Adrenal gland (tissue), 12 donors: Measurements from ENCODE around the gene INAFM2. TPM values are rescaled to one million over a fixed set of nuclear protein-coding genes. Genes with fewer than 3 reads are reported as not detected.

Experiments used
- DNase-seq, 7 donors: peaks; one replicate each; pipeline ENCODE4 v3.0.0-alpha.2; 2019 to 2020
- H3K27ac ChIP-seq, 5 donors: fragments of 200-600 bp; sonication (generic) in 4 of 5; 1 replicate in 3 of 5; 2 replicates in 2 of 5; pipeline versions ENCODE4 v1.5.1 to v1.8.0; 2016 to 2020; ENCODE audit warnings: mild to moderate bottlenecking in 1 of 5
- H3K27me3 ChIP-seq: fragments of 200-600 bp; 2 replicates; pipeline ENCODE4 v1.8.0; 2021
- H3K36me3 ChIP-seq, 2 donors: fragments of 200-600 bp; replicated peaks in 1 of 2; 1 replicate in 1 of 2; 2 replicates in 1 of 2; pipeline versions ENCODE4 v1.5.1 to v1.8.0; 2018 to 2022
- H3K4me1 ChIP-seq, 2 donors: fragments of 200-600 bp; replicated peaks in 1 of 2; 1 replicate in 1 of 2; 2 replicates in 1 of 2; pipeline versions ENCODE4 v1.5.1 to v1.8.0; 2018 to 2021
- H3K4me3 ChIP-seq, 4 donors: fragments of 200-600 bp; sonication (generic) in 3 of 4; one replicate each; pipeline ENCODE4 v1.5.1; 2016 to 2018
- H3K9me3 ChIP-seq, 3 donors: fragments of 200-600 bp; sonication (generic) in 1 of 3; replicated peaks in 1 of 3; 1 replicate in 2 of 3; 2 replicates in 1 of 3; pipeline versions ENCODE4 v1.5.1 to v1.8.0; 2016 to 2021
- POLR2A ChIP-seq, 2 donors: fragments of 450-650 bp; IDR thresholded peaks; one replicate each; pipeline ENCODE4 v1.6.1; 2017; ENCODE audit warnings: antibody characterized with exemption in 2 of 2, mild to moderate bottlenecking in 2 of 2, moderate library complexity in 1 of 2
- WGBS, 4 donors: extraction: QIAGEN DNeasy Blood & Tissue Kit in 2 of 4; methylation state at CpG; one replicate each; pipeline versions ENCODE4 v1.1.5 to v1.1.7; 2013 to 2017; 5-methylcytosine and 5-hydroxymethylcytosine counted together
- intact Hi-C, 2 donors: fragments of 100-400 bp; cut with DNase I; formaldehyde crosslinking; loops; one replicate each; pipeline versions ENCODE4 v1.14.1 to v1.15.0; 2022 to 2023
- polyA plus RNA-seq, 3 donors: library from polyadenylated mRNA; stranded (reverse); fragments of 200-250 nt in 2 of 3; fragments of 350-450 nt in 1 of 3; fragmentation: Illumina TruSeq in 1 of 3; extraction: RNeasy Lipid Tissue Mini Kit (QIAGEN cat#74804) in 1 of 3; gene quantifications; one replicate each; pipeline ENCODE4 v1.2.3, GENCODE V29; 2013 to 2014
- total RNA-seq, 9 donors: library from RNA; depleted of rRNA in 4 of 9; stranded (reverse); fragments of >200 nt in 4 of 9; fragments of 120-200 nt in 1 of 9; fragmentation: NEBNext Ultra II Directional in 1 of 9; extraction: Animal tissue kit (Norgen Biotek cat#: 25700) in 1 of 9; gene quantifications; one replicate each; pipeline versions ENCODE4 v1.1.0 to v1.2.4, GENCODE V29; 2013 to 2023
- TF ChIP-seq, protein P1 (sequence below), 6 experiments: fragments of 450-650 bp in 4 of 6; fragments of 200-600 bp in 2 of 6; sonication (generic) in 1 of 6; IDR thresholded peaks; 1 replicate in 5 of 6; 2 replicates in 1 of 6; pipeline versions ENCODE4 v1.5.1 to v1.8.0; 2016 to 2021; ENCODE audit warnings: antibody characterized with exemption in 6 of 6, mild to moderate bottlenecking in 2 of 6, moderate library complexity in 1 of 6
- donor health status: healthy with polysubstance abuse.
- donor health status: Bipolar disorder and iron deficiency.
- donor health status: DM: yes; HTN: yes; CAD: no.
- donor health status: DM: no; HTN: no; CAD: no.
- donor health status: DM: no; HTN: no; CAD: no.
- donor health status: DM: yes; HTN: yes; CAD: no.

The INAFM2 gene
- total and polyA plus RNA-seq, 12 donors: 10.6 to 25.5 (median 20.1) TPM

DNA sequence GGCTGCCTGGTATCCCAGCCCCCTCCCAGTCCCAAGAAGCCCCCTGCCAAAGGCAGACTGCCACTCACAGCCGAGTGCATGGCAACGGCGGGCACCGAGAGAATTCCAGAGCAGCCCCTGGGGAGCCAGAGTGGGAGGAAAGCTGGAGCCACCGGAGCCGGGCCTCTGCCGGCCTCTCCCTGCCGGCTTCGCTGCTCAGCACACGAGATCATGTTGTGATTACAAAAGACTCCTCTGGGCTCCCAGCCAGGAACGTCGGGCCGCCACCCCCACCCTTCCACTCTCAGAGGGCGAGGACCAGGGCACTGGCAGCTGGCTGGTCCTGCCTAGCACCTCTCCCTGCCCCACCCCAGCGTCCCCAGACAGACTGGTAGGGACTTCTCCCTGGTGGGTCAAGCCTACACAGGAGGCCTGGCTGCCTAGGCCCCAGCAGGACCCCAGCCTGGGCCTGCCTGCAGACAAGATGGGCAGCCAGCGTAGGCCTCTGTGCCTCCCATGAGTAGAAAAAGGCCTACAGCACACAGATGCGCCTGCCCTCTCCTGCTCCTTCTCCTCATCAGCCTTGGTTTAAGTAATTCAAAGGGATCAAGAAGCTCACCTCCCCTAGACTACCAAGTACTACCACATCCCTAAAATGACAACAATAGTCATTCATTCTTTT is 17.4 kb downstream of the INAFM2 start, which contains the start of gene CCDC9B:
CCDC9B (minus strand) TSS at position 200 of the 661 bp plus-strand sequence; CDS start at position 80, 120 bp downstream.
- H3K27me3 ChIP-seq: no peaks in the 10 kb centered on the region
- no peaks in the 10 kb centered on the region for H3K9me3 ChIP-seq
- peak within 1 kb of the TSS in 2 of 4 donors; percentile 25 to 54 for H3K4me3 ChIP-seq
- intact Hi-C loops: no loop called here
- H3K36me3 ChIP-seq: no peaks in the 10 kb centered on the region
- 11 to 20% (median 16%) methylated on average over 11 to 17 of the region's 17 CpGs for WGBS, 4 donors
- DNase-seq: peak; percentile 93 to 97 (median 95)
- H3K4me1 ChIP-seq: peaks cover 31 to 38% of the 10 kb centered on the region in 2 donors
- peak within 1 kb of the TSS; percentile 89 to 96 (median 92) for H3K27ac ChIP-seq
- TF ChIP-seq, protein P1, sequence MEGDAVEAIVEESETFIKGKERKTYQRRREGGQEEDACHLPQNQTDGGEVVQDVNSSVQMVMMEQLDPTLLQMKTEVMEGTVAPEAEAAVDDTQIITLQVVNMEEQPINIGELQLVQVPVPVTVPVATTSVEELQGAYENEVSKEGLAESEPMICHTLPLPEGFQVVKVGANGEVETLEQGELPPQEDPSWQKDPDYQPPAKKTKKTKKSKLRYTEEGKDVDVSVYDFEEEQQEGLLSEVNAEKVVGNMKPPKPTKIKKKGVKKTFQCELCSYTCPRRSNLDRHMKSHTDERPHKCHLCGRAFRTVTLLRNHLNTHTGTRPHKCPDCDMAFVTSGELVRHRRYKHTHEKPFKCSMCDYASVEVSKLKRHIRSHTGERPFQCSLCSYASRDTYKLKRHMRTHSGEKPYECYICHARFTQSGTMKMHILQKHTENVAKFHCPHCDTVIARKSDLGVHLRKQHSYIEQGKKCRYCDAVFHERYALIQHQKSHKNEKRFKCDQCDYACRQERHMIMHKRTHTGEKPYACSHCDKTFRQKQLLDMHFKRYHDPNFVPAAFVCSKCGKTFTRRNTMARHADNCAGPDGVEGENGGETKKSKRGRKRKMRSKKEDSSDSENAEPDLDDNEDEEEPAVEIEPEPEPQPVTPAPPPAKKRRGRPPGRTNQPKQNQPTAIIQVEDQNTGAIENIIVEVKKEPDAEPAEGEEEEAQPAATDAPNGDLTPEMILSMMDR (IDR thresholded peaks at IDR 0.05): peak in 1 of 6 experiments; percentile 10
- peak; percentile 47 to 91 for TF ChIP-seq POLR2A (IDR thresholded peaks at IDR 0.05)

DNA sequence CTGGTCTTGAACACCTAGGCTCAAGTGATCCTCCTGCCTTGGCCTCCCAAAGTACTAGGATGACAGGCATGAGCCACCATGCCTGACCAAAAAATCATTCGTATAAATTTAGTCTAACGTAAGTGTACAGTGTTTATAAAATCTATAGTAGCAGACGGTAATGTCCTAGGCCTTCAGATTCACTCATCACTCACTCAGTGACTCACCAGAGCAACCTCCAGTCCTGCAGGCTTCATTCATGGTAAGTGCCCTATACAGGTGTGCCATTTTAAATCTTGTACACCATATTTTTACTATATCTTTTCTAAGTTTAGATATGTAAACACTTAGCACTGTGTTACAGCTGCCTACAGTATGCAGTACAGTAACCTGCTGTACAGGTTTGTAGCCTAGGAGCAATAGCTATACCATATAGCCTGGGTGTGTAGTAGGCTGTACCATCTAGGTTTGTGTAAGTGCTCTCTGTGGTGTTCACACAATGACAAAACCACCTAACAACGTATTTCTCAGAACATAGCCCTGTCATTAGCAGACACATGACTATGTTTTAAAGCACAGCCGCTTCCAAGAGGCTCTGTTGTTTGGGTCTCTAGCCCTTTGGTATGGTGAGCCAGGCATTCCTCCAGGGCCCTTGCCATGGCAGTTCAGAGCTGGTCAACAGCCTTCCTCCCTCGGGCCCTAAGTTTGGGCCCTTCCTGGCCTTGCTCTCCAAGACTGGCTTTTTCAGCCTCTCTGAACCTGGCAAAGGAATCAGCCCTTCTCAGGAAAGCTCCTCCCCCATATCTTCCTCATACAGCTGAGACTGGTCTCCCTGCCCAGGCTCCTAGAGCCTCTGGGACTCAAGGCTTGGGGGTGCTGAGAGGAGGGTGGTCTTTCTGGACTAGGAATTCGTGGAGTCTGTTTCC is 19.2 kb downstream of the INAFM2 start:
- peaks cover 29 to 35% of the 10 kb centered on the region in 2 donors for H3K4me1 ChIP-seq
- DNase-seq: no peak
- no peaks in the 10 kb centered on the region for H3K36me3 ChIP-seq
- H3K9me3 ChIP-seq: no peaks in the 10 kb centered on the region
- H3K4me3 ChIP-seq: no peak overlapping the region
- H3K27ac ChIP-seq: peak overlapping the region in 1 of 5 donors; percentile 20
- TF ChIP-seq, protein P1 (IDR thresholded peaks at IDR 0.05): no peak
- no peak for TF ChIP-seq POLR2A (IDR thresholded peaks at IDR 0.05)
- WGBS, 4 donors: 58 to 83% (median 75%) methylated on average over 6 to 7 of the region's 7 CpGs
- H3K27me3 ChIP-seq: no peaks in the 10 kb centered on the region
- intact Hi-C loops: no loop called here

DNA sequence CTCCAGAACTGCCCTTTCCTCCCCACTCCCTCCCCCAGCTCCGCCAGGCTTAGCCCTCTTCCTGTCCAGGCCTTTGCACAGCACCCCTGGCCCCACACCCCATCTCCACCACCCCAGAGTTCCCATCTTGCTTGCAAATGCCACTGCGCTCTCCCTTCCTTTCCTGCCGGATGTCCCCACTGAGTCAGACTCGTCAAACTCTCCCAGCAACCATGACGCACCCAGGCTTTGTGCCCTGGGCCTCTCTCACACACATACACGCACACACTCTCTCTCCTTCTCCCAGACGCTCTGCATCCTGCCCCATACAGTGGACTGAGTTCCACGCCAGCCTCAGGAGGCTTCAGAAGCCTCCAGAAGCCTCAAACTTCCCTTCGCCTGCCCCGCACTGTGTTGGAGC is 20.0 kb downstream of the INAFM2 start:
- whole genome bisulfite sequencing, 4 donors: 60 to 73% (median 70%) methylated on average over 10 of the region's 10 CpGs
- intact Hi-C loops: no loop called here
- DNase-seq: peak in 3 of 7 donors; percentile 31 to 61 (median 45)

More for the DNA sequence above, 20.0 kb downstream of the INAFM2 start:
- Histone ChIP-seq H3K27ac (no peak overlapping the region), H3K27me3 (no peaks in the 10 kb centered on the region), H3K9me3 (no peaks in the 10 kb centered on the region), H3K4me1 (peaks cover 26 to 27% of the 10 kb centered on the region in 2 donors), H3K36me3 (no peaks in the 10 kb centered on the region), H3K4me3 (no peak overlapping the region)
- TF ChIP-seq, protein P1 (IDR thresholded peaks at IDR 0.05): no peak
